ENCODE measurements around the gene NAT10. TPM values are rescaled to one million over a fixed set of nuclear protein-coding genes. Genes with fewer than 3 reads are reported as not detected.

NAT10 gene
- total RNA-seq, 1 donor from 2014 or later = 92.1 TPM

GRCh38 chr11:34104680-34105078, 750 bp upstream of the NAT10 start:
- intact Hi-C loops (cut with micrococcal nuclease) = loop anchor here (1.0 to 10.0 kb wide), 6 partner anchors 18 to 370 kb away; partner anchors contain the start of genes ABTB2, CAPRIN1 and CD59

- intact Hi-C loops (cut with micrococcal nuclease) = loop anchor here (1.0 to 10.0 kb wide), 6 partner anchors 19 to 371 kb away; partner anchors contain the start of genes ABTB2, CAPRIN1 and CD59
These were observed 602 bp downstream of the NAT10 start for GRCh38 chr11:34105957-34106504.

GRCh38 chr11:34111722-34112270, 6.4 kb downstream of the NAT10 start:
- intact Hi-C loops (cut with micrococcal nuclease) = no loop called here

GRCh38 chr11:34114014-34114413, 8.6 kb downstream of the NAT10 start:
- intact Hi-C loops (cut with micrococcal nuclease) = no loop called here

GRCh38 chr11:34114471-34114870, 9.0 kb downstream of the NAT10 start:
- intact Hi-C loops (cut with micrococcal nuclease) = no loop called here

- intact Hi-C loops (cut with micrococcal nuclease) = no loop called here
These were observed 15.2 kb downstream of the NAT10 start for GRCh38 chr11:34120651-34121050.

- intact Hi-C loops (cut with micrococcal nuclease) = no loop called here
These were observed 19.6 kb downstream of the NAT10 start for GRCh38 chr11:34124885-34125668.

GRCh38 chr11:34126959-34127848, 21.8 kb downstream of the NAT10 start:
- intact Hi-C loops (cut with micrococcal nuclease) = no loop called here

- intact Hi-C loops (cut with micrococcal nuclease) = no loop called here
These were observed 23.4 kb downstream of the NAT10 start for GRCh38 chr11:34128824-34129223.

- intact Hi-C loops (cut with micrococcal nuclease) = no loop called here
These were observed 27.0 kb downstream of the NAT10 start for GRCh38 chr11:34132261-34132965.

- intact Hi-C loops (cut with micrococcal nuclease) = no loop called here
These were observed 29.3 kb downstream of the NAT10 start for GRCh38 chr11:34134765-34135164.

GRCh38 chr11:34135439-34135838, 30.0 kb downstream of the NAT10 start:
- intact Hi-C loops (cut with micrococcal nuclease) = no loop called here

- intact Hi-C loops (cut with micrococcal nuclease) = no loop called here
These were observed 31.0 kb downstream of the NAT10 start for GRCh38 chr11:34136420-34136819.

GRCh38 chr11:34139346-34139745, 33.9 kb downstream of the NAT10 start:
- intact Hi-C loops (cut with micrococcal nuclease) = no loop called here

- intact Hi-C loops (cut with micrococcal nuclease) = no loop called here
These were observed 34.7 kb downstream of the NAT10 start for GRCh38 chr11:34140149-34140548.

GRCh38 chr11:34143048-34143447, 37.6 kb downstream of the NAT10 start:
- intact Hi-C loops (cut with micrococcal nuclease) = no loop called here

- intact Hi-C loops (cut with micrococcal nuclease) = no loop called here
These were observed 39.6 kb downstream of the NAT10 start for GRCh38 chr11:34145073-34145472.

- intact Hi-C loops (cut with micrococcal nuclease) = no loop called here
These were observed 40.5 kb downstream of the NAT10 start for GRCh38 chr11:34145847-34146381.

GRCh38 chr11:34146411-34146810, 41.0 kb downstream of the NAT10 start:
- intact Hi-C loops (cut with micrococcal nuclease) = no loop called here

GRCh38 chr11:34146866-34147265, 41.4 kb downstream of the NAT10 start:
- intact Hi-C loops (cut with micrococcal nuclease) = no loop called here

- intact Hi-C loops (cut with micrococcal nuclease) = no loop called here
These were observed 42.2 kb downstream of the NAT10 start for GRCh38 chr11:34147581-34147980.
